Loucy (cell line): ENCODE data around the gene CFAP65.

ENCODE experiments used
- EZH2phosphoT487 ChIP-seq: fragments of 200-600 bp; IDR thresholded peaks from 2 replicates; pipeline ENCODE4 v1.6.1; 2018; ENCODE audit warnings: antibody characterized with exemption, mild to moderate bottlenecking, moderate library complexity, borderline replicate concordance
- TF ChIP-seq, protein P1 (sequence below): fragments of 200-600 bp; sonication (generic); conservative IDR thresholded peaks from 2 replicates; pipeline ENCODE4 v1.5.1; 2014; ENCODE audit warnings: mild to moderate bottlenecking, antibody characterized with exemption, low read length

DNA sequence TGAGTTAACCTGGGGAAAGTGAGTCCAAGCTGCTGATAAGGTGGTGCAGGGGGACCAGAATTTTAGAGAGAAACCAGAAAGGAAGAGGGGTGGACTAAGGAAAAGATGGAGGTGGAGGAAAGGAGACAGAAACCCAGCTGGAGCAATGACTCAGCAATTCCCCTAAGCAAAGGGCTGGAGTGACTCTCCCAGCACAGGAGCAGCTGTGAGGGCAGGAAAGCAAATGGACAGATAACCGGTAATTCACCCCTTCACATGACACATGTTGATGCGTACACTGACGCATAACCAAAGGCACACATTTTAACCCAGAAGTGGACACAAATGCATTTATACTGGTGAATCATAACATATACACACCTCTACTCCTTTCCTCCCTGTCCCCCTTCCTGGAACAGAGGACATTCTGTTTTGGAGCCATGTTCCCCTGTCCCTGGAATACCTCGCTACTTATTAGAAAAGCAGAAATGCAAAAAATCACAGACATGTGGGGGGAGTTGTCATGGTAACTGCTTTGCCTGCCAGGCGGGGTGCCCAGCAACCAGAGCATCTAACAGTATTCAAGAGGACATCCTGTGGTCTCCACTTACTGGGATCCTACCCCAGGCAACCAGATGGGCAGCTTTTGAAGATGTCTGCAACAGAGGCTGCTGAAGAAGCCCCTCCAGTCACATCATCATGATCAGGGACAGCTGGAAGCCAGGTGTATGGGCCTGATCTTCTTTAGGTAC lies 77.1 kb downstream of the CFAP65 start:
- TF ChIP-seq, protein P1, sequence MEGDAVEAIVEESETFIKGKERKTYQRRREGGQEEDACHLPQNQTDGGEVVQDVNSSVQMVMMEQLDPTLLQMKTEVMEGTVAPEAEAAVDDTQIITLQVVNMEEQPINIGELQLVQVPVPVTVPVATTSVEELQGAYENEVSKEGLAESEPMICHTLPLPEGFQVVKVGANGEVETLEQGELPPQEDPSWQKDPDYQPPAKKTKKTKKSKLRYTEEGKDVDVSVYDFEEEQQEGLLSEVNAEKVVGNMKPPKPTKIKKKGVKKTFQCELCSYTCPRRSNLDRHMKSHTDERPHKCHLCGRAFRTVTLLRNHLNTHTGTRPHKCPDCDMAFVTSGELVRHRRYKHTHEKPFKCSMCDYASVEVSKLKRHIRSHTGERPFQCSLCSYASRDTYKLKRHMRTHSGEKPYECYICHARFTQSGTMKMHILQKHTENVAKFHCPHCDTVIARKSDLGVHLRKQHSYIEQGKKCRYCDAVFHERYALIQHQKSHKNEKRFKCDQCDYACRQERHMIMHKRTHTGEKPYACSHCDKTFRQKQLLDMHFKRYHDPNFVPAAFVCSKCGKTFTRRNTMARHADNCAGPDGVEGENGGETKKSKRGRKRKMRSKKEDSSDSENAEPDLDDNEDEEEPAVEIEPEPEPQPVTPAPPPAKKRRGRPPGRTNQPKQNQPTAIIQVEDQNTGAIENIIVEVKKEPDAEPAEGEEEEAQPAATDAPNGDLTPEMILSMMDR, result no peak
- no peak for TF ChIP-seq EZH2phosphoT487
